GM21390 (cell line): ENCODE data around the gene COL5A1.
"Not testable (repeated sequence)": the region's sequence is repeated elsewhere in the genome, so short reads cannot be mapped to it uniquely, and the experiment has no call there.

Experiments
- ATAC-seq: cut with Tn5 transposase; IDR thresholded peaks from one replicate; pipeline ENCODE4 v1.9.1; 2021; ENCODE audit not compliant: unreplicated experiment

Gene COL5A1

GRCh38 chr9:134676361-134676760 is 34.8 kb downstream of the COL5A1 start:
- ATAC-seq = no peak

GRCh38 chr9:134676886-134677285 is 35.3 kb downstream of the COL5A1 start:
- ATAC-seq = no peak

GRCh38 chr9:134677743-134678142 is 36.1 kb downstream of the COL5A1 start:
- ATAC-seq = no peak

GRCh38 chr9:134678206-134678605 is 36.6 kb downstream of the COL5A1 start:
- no peak for ATAC-seq

- no peak for ATAC-seq
These were observed 37.3 kb downstream of the COL5A1 start for GRCh38 chr9:134678666-134679443.

GRCh38 chr9:134679616-134680392 is 38.2 kb downstream of the COL5A1 start:
- no peak for ATAC-seq

GRCh38 chr9:134680393-134681060 is 38.9 kb downstream of the COL5A1 start:
- no peak for ATAC-seq

- no peak for ATAC-seq
These were observed 39.6 kb downstream of the COL5A1 start for GRCh38 chr9:134681061-134681661.

GRCh38 chr9:134682026-134682425 is 40.4 kb downstream of the COL5A1 start:
- ATAC-seq = no peak

- ATAC-seq = no peak
These were observed 41.2 kb downstream of the COL5A1 start for GRCh38 chr9:134682651-134683364.

- no peak for ATAC-seq
These were observed 42.2 kb downstream of the COL5A1 start for GRCh38 chr9:134683714-134684374.

GRCh38 chr9:134684375-134684723 is 42.7 kb downstream of the COL5A1 start:
- no peak for ATAC-seq

GRCh38 chr9:134684941-134685340 is 43.3 kb downstream of the COL5A1 start:
- ATAC-seq = not testable (repeated sequence)

- ATAC-seq = no peak
These were observed 44.2 kb downstream of the COL5A1 start for GRCh38 chr9:134685784-134686183.

GRCh38 chr9:134686896-134687295 is 45.3 kb downstream of the COL5A1 start:
- no peak for ATAC-seq

- ATAC-seq = no peak
These were observed 46.0 kb downstream of the COL5A1 start for GRCh38 chr9:134687556-134687955.

GRCh38 chr9:134688231-134688630 is 46.6 kb downstream of the COL5A1 start:
- no peak for ATAC-seq

- ATAC-seq = no peak
These were observed 47.2 kb downstream of the COL5A1 start for GRCh38 chr9:134688661-134689320.

- ATAC-seq = no peak
These were observed 47.9 kb downstream of the COL5A1 start for GRCh38 chr9:134689321-134690181.
